HepG2 (cell line): ENCODE data around the gene CDKL5. TPM values are rescaled to one million over a fixed set of nuclear protein-coding genes. Genes with fewer than 3 reads are reported as not detected.

ENCODE experiments used
- ATAC-seq: fragments of 200-7000 bp; cut with Tn5 transposase; 3 replicates; pipeline ENCODE4 v1.9.1; 2020; ENCODE audit warnings: mild to moderate bottlenecking, moderate library complexity
- BruUV-seq: library from RNA; stranded (reverse); fragments of 400-500 nt; replicated peaks from 2 replicates; lab custom pipeline; 2021; lab: Mats Ljungman, UMichigan
- CTCF ChIA-PET: fragments of 300-600 bp; formaldehyde crosslinking; extraction: SDS; loops from one replicate; lab custom pipeline; 2021; ENCODE audit warnings: low total read pairs, inconsistent platforms, low intra/inter-chr PET ratio; lab: Yijun Ruan, JAX
- POLR2A ChIA-PET: fragments of 350-600 bp; sonication (Branson Sonifier 250); formaldehyde crosslinking; loops from one replicate; lab custom pipeline; 2020; ENCODE audit warnings: antibody characterized with exemption, inconsistent platforms; lab: Yijun Ruan, JAX
- DNase-seq: peaks from one replicate; pipeline ENCODE4 v3.0.0-alpha.2; 2015; ENCODE audit warnings: low spot score
- FAIRE-seq: peaks from 3 replicates; lab custom pipeline; 2011; peaks lifted over from hg19 to GRCh38; lab: Jason Lieb, UNC
- H2AFZ ChIP-seq: one replicate; pipeline ENCODE4 v1.6.1; 2011; ENCODE audit warnings: low read length, inconsistent platforms
- H3K27ac ChIP-seq: fragments of 300-600 bp; 3 replicates; pipeline ENCODE4 v1.8.0; 2011; ENCODE audit warnings: mixed run types, mild to moderate bottlenecking, mixed read lengths, low read length, inconsistent platforms; ENCODE audit not compliant: insufficient read depth; ENCODE audit errors: extremely low read length
- H3K27me3 ChIP-seq, 2 experiments: fragments of 200-600 bp in 1 of 2; 2 replicates in 1 of 2; 3 replicates in 1 of 2; pipeline versions ENCODE4 v1.6.0 to v1.8.0; 2011; ENCODE audit warnings: low read length in 2 of 2, mild to moderate bottlenecking in 2 of 2, moderate library complexity in 2 of 2, inconsistent platforms in 1 of 2; ENCODE audit not compliant: insufficient read depth in 2 of 2, control insufficient read depth in 1 of 2
- H3K36me3 ChIP-seq, 2 experiments: fragments of 200-600 bp in 1 of 2; replicated peaks in 1 of 2; 2 replicates in 1 of 2; 3 replicates in 1 of 2; pipeline versions ENCODE4 v1.5.1 to v1.8.0; 2011; ENCODE audit warnings: low read length in 2 of 2, inconsistent platforms in 1 of 2; ENCODE audit not compliant: insufficient read depth in 2 of 2, control insufficient read depth in 1 of 2
- H3K4me1 ChIP-seq: 2 replicates; pipeline ENCODE4 v1.5.1; 2012; ENCODE audit warnings: low read length, inconsistent platforms; ENCODE audit not compliant: insufficient read depth
- H3K4me2 ChIP-seq: 2 replicates; pipeline ENCODE4 v1.6.0; 2011; ENCODE audit warnings: low read depth, low read length, inconsistent platforms
- H3K4me3 ChIP-seq, 3 experiments: fragments of 200-600 bp in 1 of 3; sonication (generic), shearing (Covaris generic) in 1 of 3; replicated peaks in 1 of 3; 2 replicates each; pipeline ENCODE4 v1.5.1; 2011 to 2016; ENCODE audit warnings: low read length in 3 of 3, inconsistent platforms in 2 of 3, low read depth in 2 of 3, mild to moderate bottlenecking in 2 of 3, control low read depth in 1 of 3, mixed read lengths in 1 of 3; ENCODE audit not compliant: insufficient read depth in 1 of 3
- H3K79me2 ChIP-seq: one replicate; pipeline ENCODE4 v1.6.1; 2011; ENCODE audit warnings: low read length, inconsistent platforms; ENCODE audit not compliant: insufficient read depth
- H3K9ac ChIP-seq: 2 replicates; pipeline ENCODE4 v1.6.0; 2011; ENCODE audit warnings: mild to moderate bottlenecking, low read depth, low read length, inconsistent platforms; ENCODE audit not compliant: insufficient read depth
- H3K9me3 ChIP-seq: 2 replicates; pipeline ENCODE4 v1.5.1; 2012; ENCODE audit warnings: mild to moderate bottlenecking, low read length
- H4K20me1 ChIP-seq: 2 replicates; pipeline ENCODE4 v1.6.0; 2011; ENCODE audit warnings: inconsistent platforms, mild to moderate bottlenecking, low read length, moderate library complexity; ENCODE audit not compliant: insufficient read depth
- ATF5 ChIP-seq: sonication (generic); formaldehyde crosslinking; IDR thresholded peaks from 2 replicates; pipeline ENCODE4 v1.4.0; 2020; ENCODE audit warnings: mild to moderate bottlenecking, low read depth, missing genetic modification reagents
- BRD4 ChIP-seq: sonication (generic); formaldehyde crosslinking; IDR thresholded peaks from 2 replicates; pipeline ENCODE4 v1.4.0; 2020; ENCODE audit warnings: missing genetic modification reagents
- CEBPG ChIP-seq: IDR thresholded peaks from 2 replicates; pipeline ENCODE4 v1.6.1; 2016
- HNF1A ChIP-seq, 2 experiments: sonication (generic) in 1 of 2; formaldehyde crosslinking in 1 of 2; IDR thresholded peaks; 2 replicates each; pipeline versions ENCODE4 v1.4.0 to v1.6.1; 2016 to 2020; ENCODE audit warnings: borderline replicate concordance in 1 of 2, low read depth in 1 of 2, mild to moderate bottlenecking in 1 of 2, missing genetic modification reagents in 1 of 2
- HNF4A ChIP-seq: sonication (generic); formaldehyde crosslinking; IDR thresholded peaks from 2 replicates; pipeline ENCODE4 v1.4.0; 2020; ENCODE audit warnings: missing genetic modification reagents
- KDM4B ChIP-seq: sonication (generic); formaldehyde crosslinking; IDR thresholded peaks from 2 replicates; pipeline ENCODE4 v1.4.0; 2020; ENCODE audit warnings: missing genetic modification reagents
- NR2F6 ChIP-seq, 2 experiments: IDR thresholded peaks; 2 replicates each; pipeline ENCODE4 v1.6.1; 2016; ENCODE audit warnings: antibody characterized with exemption in 1 of 2, mild to moderate bottlenecking in 1 of 2
- PAXIP1 ChIP-seq: sonication (generic); formaldehyde crosslinking; conservative IDR thresholded peaks from 2 replicates; pipeline ENCODE4 v1.4.0; 2020; ENCODE audit warnings: mild to moderate bottlenecking, missing genetic modification reagents, moderate library complexity
- PHF8 ChIP-seq: sonication (generic); formaldehyde crosslinking; IDR thresholded peaks from 2 replicates; pipeline ENCODE4 v1.5.0; 2020; ENCODE audit warnings: missing genetic modification reagents
- PPARG ChIP-seq: conservative IDR thresholded peaks from 2 replicates; pipeline ENCODE4 v1.6.1; 2016; ENCODE audit warnings: missing biosample characterization, missing genetic modification reagents
- RARA ChIP-seq: IDR thresholded peaks from 2 replicates; pipeline ENCODE4 v1.6.1; 2016; ENCODE audit warnings: missing genetic modification reagents, missing compliant biosample characterization
- TBX3 ChIP-seq: fragments of 450-650 bp; IDR thresholded peaks from 2 replicates; pipeline ENCODE4 v1.6.1; 2017; ENCODE audit warnings: antibody characterized with exemption, mild to moderate bottlenecking, inconsistent platforms, borderline replicate concordance
- U2AF1 ChIP-seq: fragments of 200-400 bp; formaldehyde crosslinking; optimal IDR thresholded peaks from 2 replicates; pipeline ENCODE3; 2017; ENCODE audit warnings: mild to moderate bottlenecking, low read depth, low read length
- ZBTB20 ChIP-seq: sonication (generic); formaldehyde crosslinking; IDR thresholded peaks from 2 replicates; pipeline ENCODE4 v1.8.1; 2023; ENCODE audit warnings: missing genetic modification reagents, low read depth, mild to moderate bottlenecking, borderline replicate concordance
- ZNF777 ChIP-seq: sonication (generic); formaldehyde crosslinking; IDR thresholded peaks from 2 replicates; pipeline ENCODE4 v1.4.0; 2020; ENCODE audit warnings: missing genetic modification reagents
- WGBS: methylation state at CpG from one replicate; pipeline ENCODE4 v1.1.6; 2017; ENCODE audit warnings: low lambda C conversion rate; 5-methylcytosine and 5-hydroxymethylcytosine counted together
- in situ Hi-C: cut with HindIII; loops from 2 replicates; pipeline ENCODE4 v1.10.0; 2017; ENCODE audit warnings: low pct_unique_long_range_greater_than_20kb; ENCODE audit not compliant: extremely low pct_ligation_motif_present
- intact Hi-C: fragments of 100-400 bp; cut with micrococcal nuclease; formaldehyde crosslinking; loops from one replicate; pipeline ENCODE4 v1.10.0; 2022; ENCODE audit not compliant: unreplicated experiment
- polyA plus RNA-seq, 8 experiments: library from polyadenylated mRNA; depleted of rRNA in 3 of 8; stranded (reverse) in 7 of 8; unstranded in 1 of 8; fragments of >200 nt; fragmentation: Illumina TruSeq in 4 of 8; extraction: Trizol in 4 of 8; gene quantifications; 2 replicates each; pipeline versions ENCODE4 v1.2.1 to v1.2.3, GENCODE V29; 2011 to 2016; ENCODE audit warnings: low read depth in 4 of 8, missing spikeins in 1 of 8, mixed read lengths in 1 of 8; ENCODE audit not compliant: insufficient read depth in 1 of 8
- total RNA-seq, 5 experiments: library from RNA; depleted of rRNA; stranded (reverse); fragments of >200 nt; fragmentation: Illumina TruSeq; extraction: Trizol; gene quantifications; 2 replicates each; pipeline ENCODE4 v1.2.3, GENCODE V29; 2016; ENCODE audit warnings: low read depth in 1 of 5

Gene CDKL5
- total and polyA plus RNA-seq, 2 of the 13 experiments (the other 11 are each of a cell fraction or from before 2014, with no cell fraction given), result 2.8 to 7.0 TPM

- FAIRE-seq (peak; percentile 89), DNase-seq (peak; percentile 69), ATAC-seq (peak; percentile 80)
- Histone ChIP-seq H3K27ac (peak overlapping the region; percentile 50), H3K79me2 (no peaks in the 10 kb centered on the region), H3K9ac (no peak overlapping the region), H3K4me3 (no peak overlapping the region), H2AFZ (no peak overlapping the region), H4K20me1 (no peaks in the 10 kb centered on the region), H3K4me1 (peaks cover 20% of the 10 kb centered on the region), H3K36me3 (no peaks in the 10 kb centered on the region), H3K4me2 (peak overlapping the region; percentile 42), H3K27me3 (no peaks in the 10 kb centered on the region), H3K9me3 (no peaks in the 10 kb centered on the region)
- TF ChIP-seq NR2F6 (IDR thresholded peaks at IDR 0.05) (no peak; the same call in 1 of the 2 replicates), NR2F6 (CRISPR knock-in tag; IDR thresholded peaks at IDR 0.05) (peak; percentile 14; the same call in 1 of the 2 replicates), ZNF777 (no peak), U2AF1 (no peak), HNF1A (IDR thresholded peaks at IDR 0.05; ENCODE audit: low read depth) (no peak), HNF1A (CRISPR knock-in tag; IDR thresholded peaks at IDR 0.05; ENCODE audit: borderline replicate concordance) (no peak), HNF4A (CRISPR knock-in tag) (peak; percentile 47), PPARG (peak; percentile 44; the same call in 1 of the 2 replicates), KDM4B (CRISPR knock-in tag) (no peak), PAXIP1 (peak; percentile 52; the same call in 1 of the 2 replicates), BRD4 (CRISPR knock-in tag) (no peak), ZBTB20 (CRISPR knock-in tag) (no peak), ATF5 (CRISPR knock-in tag) (no peak), RARA (peak; percentile 52), CEBPG (CRISPR knock-in tag) (0 out of 2 replicates have a peak, but pooled peaks have one; percentile 7), PHF8 (CRISPR knock-in tag) (no peak), TBX3 (peak; percentile 48; the same call in 1 of the 2 replicates)
- POLR2A ChIA-PET, result no interaction called here
- WGBS, result 33% methylated on average over 2 of the region's 2 CpGs
- CTCF ChIA-PET, result no interaction called here
- in situ Hi-C loops, result no loop called here
- no TSS peak for BruUV-seq
- intact Hi-C loops, result no loop called here
These were observed 120.4 kb downstream of the CDKL5 start for GRCh38 chrX:18545771-18546170.
